HG03354 (cell line): ENCODE measurements around the gene MON1A.
"Not testable (repeated sequence)": the region's sequence is repeated elsewhere in the genome, so short reads cannot be mapped to it uniquely, and the experiment has no call there.

ENCODE experiments used
- ATAC-seq: cut with Tn5 transposase; IDR thresholded peaks from one replicate; pipeline ENCODE4 v1.9.1; 2021; ENCODE audit warnings: mild to moderate bottlenecking; ENCODE audit not compliant: unreplicated experiment, poor library complexity, severe bottlenecking

MON1A gene, protein sequence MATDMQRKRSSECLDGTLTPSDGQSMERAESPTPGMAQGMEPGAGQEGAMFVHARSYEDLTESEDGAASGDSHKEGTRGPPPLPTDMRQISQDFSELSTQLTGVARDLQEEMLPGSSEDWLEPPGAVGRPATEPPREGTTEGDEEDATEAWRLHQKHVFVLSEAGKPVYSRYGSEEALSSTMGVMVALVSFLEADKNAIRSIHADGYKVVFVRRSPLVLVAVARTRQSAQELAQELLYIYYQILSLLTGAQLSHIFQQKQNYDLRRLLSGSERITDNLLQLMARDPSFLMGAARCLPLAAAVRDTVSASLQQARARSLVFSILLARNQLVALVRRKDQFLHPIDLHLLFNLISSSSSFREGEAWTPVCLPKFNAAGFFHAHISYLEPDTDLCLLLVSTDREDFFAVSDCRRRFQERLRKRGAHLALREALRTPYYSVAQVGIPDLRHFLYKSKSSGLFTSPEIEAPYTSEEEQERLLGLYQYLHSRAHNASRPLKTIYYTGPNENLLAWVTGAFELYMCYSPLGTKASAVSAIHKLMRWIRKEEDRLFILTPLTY

DNA sequence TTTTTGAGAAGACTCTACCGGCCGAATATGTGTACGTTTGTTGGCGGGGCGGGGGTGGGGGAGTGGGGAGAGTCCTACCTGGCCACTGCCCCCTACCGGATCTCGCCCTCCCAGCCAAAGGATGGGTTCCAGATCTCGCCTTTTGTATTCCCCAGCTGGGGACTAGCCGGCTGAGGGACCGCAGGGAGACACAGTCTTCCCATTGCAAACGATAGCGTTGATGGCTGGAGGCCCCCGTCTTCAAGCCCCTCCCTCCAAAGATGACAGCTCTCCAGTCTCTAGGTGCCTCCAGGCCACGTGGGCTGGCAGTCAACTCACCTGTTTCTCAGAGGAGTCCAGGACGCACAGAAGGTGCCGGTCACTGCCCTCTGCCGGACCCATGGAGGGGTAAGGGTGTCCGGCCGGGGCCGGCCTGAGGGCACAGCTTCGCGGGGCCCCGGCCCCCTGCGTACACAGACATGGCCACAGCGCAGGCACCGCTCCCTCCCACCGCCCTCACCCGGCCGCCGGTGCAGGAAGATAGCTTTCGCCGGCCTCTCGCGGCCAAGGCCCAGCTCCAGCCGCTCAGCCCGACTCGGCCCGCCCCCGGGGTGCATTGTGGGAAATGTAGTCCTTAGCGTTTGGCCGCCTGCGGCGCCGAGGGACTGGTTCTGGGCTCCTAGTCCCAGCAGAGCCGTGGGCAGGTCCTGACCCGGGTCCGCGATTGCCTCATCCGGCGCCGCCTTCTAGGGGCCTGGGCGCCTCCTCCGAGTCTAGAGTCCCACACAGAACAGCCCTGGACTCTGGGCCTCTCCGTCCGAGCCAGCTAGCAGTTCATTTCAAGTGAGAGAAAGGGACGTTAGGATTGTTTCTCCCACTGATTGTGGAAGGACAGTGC is at the start of gene MON1A:
TSS of gene MON1A (minus strand) at position 521 of the 877 bp plus-strand sequence. CDS start 16,465 bp downstream, outside the sequence.
- ATAC-seq: peak; percentile 91

DNA sequence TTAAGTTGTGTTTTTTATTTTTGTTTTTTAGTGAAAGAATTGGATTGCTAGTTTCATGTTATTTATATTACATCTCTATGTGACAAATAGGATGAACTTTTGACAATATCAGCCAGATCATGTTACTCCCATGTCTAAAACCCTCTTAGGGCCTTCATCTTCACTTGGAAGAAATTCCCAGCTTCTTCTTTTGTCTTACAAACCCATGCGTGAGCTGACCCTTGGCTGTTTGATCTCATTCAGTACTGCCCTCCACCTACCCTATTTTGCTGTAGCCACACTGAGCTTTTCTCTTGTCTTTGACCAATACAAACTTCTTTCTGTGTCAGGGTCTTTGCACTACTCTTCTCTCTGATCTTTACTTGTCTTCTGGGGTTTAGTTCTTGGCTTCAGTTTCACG is 47.3 kb upstream of the MON1A start:
- ATAC-seq: no peak

DNA sequence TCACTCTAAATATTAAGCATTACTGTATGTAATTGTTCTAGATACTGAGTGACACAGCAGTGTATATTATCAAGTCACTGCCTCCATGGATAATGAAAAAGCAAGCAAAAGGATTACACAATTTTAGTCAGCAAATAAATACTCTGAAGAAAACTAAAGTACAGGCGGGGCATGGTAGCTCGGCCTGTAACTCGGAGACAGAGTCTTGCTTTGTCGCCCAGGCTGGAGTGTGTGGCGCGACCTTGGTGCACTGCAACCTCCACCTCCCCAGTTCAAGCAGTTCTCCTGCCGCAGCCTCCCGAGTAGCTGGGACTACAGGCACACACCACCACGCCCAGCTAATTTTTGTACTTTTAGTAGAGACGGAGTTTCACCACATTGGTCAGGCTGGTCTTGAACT is 43.0 kb upstream of the MON1A start:
- no peak for ATAC-seq

DNA sequence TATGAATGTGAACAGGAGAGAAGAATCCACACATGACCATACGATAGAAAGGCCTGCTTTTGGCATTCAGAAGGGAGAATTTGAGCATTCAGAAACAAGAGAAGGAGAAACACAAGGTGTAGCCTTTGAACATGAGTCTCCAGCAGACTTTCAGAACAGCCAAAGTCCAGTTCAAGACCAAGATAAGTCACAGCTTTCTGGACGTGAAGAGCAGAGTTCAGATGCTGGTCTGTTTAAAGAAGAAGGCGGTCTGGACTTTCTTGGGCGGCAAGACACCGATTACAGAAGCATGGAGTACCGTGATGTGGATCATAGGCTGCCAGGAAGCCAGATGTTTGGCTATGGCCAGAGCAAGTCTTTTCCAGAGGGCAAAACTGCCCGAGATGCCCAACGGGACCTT is 38.7 kb upstream of the MON1A start:
- no peak for ATAC-seq

DNA sequence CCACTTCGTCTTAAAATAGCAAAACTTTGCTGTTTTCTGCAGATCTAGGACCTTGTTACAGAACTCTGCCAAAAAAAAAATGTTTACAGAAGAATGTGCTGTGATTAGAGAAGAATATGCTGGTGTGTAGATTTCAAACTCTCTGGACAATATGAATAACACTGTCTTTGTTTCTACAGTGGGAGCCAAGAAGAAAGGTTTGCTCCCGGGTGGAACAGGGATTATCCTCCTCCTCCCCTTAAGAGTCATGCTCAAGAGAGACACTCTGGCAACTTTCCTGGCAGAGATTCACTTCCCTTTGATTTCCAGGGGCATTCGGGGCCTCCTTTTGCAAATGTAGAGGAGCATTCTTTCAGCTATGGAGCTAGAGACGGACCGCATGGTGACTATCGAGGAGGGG is 37.7 kb upstream of the MON1A start:
- no peak for ATAC-seq

DNA sequence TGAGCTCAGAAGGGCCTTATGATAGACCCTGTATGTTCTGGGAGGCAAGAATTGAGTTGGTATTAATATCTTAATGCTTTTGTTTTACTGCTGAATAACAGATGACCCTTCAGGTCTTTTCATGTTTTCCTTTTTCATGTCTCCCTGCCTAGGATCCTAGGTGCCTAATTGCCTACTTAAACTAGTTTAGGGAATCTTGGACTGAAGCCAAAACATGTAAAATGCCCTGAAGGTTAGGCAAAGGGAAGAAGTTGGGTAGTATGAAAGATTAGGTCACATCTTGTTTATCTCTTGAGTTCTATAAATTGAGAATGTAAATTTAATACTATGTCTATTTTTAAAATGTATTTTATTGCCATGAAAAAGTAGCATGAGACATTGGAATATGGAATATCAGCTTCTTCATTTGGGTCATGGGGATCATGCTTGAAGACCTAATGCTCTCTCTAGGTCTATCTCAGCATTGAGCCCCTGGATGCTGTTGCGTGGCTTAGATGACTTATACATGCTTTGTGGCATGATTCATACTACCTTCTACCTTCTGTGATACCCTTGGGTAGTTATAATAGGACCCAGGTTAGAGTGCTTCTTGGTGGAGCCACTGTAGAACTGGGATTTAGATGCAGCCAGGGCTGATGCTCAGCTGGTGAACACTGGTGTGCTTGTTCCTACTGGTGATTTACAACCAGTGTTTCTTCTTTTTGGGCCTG is 36.8 kb upstream of the MON1A start:
- no peak for ATAC-seq

DNA sequence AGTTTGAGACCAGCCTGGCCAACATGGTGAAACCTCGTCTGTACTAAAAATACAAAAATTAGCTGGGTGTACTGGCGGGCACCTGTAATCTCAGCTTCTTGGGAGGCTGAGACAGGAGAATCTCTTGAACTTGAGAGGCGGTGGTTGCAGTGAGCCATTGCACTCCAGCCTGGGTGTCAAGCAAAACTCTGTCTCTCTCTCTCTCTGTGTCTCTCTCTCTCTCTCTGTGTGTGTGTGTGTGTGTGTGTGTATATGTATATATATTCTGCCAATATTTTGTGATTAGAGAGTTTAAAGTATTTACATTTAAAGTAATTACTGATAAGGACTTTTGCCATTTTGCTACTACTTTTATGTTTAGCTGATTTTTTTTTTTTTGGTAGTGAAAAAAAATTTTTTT is 26.0 kb upstream of the MON1A start:
- ATAC-seq: no peak

DNA sequence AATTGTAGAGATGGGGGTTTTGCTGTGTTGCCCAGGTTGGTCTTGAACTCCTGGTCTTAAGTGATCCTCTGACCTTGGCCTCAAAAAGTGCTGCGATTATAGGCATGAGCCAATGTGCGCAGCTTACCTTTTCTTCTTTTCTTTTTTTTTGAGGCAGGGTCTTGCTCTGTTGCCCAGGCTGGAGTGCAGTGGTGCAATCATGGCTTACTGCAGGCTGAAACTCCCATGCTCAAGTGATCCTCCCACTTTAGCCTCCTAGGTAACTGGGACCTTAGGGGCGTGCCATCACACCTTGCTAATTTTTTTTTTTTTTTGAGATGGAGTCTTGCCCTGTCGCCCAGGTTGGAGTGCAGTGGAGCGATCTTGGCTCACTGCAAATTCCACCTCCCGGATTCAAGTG is 23.3 kb upstream of the MON1A start:
- ATAC-seq: no peak

DNA sequence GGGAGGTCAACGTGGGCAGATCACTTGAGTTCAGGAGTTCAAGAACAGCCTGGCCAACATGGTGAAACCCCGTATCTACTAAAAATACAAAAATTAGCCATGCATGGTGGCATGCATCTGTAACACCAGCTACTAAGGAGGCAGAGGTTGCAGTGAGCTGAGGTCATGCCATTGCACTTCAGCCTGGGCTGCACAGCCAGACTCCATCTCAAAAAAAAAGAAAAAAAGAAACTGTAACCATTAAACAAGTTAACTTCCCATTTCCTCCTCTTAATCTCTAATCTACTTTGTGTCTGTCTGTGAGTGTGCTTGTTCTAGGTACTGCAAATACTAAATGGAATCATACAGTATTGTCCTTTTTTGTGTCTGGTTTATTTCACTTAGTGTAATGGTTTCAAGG is 13.0 kb upstream of the MON1A start:
- no peak for ATAC-seq

DNA sequence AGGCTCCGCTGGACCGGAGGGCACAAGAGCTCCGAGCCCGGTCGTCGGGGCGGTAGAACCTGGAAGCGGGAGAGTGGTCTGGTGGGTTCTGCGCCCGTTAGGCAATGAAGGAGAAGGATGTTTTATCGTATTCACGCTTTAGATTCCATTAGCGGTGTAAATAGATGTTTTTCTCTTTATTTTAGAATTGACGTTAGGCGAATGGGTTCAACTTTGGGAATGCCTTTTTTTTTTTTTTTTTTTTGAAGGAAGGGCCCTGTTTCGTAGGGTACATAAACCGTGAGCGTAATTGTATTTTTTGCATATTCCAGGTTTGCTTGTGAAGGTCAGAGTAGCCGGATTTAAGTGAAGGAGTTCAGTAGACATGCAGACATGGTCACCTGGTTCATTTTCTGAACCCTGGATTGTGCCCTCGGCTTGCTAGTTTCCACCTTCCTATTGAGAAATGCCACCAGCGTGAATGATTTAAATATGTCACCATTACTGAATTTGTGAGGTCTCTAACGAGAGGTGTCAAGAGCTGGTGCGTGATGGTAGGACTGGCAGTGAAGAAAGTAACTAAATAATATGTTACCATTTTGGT is 11.1 kb upstream of the MON1A start:
- ATAC-seq: no peak

DNA sequence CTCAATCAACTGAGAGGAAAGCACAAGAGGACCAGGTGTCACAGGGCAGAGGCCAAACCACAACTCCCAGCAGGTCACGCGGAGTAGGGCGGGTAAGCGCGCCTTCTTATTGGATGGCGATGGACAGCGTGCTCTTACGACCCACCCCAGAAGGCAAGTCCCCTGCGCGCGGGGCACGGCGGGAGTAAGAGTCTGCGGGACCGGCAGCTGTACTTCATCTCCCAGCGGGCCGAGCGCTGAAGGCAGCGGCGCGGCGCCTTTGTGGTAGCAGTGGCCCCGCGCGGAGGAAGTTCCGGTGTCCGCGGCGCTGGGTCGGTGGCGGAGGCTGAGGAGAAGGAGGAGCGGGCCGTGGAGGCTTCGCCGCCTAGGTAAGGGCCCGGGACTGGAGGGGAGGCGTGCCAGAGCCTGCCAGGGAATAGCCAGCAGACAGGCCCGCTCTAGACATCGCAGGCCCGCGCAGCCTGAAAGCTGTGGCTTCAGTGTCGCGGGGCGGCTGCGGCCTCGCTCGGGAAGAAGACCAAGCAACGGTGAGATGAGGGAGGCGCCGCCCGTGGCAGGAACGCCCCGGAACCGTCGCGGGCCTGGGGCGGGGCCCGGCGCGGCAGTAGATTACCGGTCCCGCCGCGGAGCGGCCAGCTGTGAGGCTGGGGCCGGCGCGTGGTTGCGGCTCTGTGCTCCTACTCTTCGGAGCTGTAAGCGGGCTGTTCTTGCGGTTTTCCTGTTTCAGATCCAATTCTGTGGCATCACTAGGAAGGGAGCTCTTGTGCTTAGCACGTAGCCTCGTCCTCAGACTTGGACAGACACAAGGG is 10.5 kb upstream of the MON1A start, which contains the start of gene RBM6:
TSS of gene RBM6 (plus strand) at position 293 of the 809 bp plus-strand sequence. CDS start 22,492 bp downstream, outside the sequence.
- ATAC-seq: peak; percentile 94

DNA sequence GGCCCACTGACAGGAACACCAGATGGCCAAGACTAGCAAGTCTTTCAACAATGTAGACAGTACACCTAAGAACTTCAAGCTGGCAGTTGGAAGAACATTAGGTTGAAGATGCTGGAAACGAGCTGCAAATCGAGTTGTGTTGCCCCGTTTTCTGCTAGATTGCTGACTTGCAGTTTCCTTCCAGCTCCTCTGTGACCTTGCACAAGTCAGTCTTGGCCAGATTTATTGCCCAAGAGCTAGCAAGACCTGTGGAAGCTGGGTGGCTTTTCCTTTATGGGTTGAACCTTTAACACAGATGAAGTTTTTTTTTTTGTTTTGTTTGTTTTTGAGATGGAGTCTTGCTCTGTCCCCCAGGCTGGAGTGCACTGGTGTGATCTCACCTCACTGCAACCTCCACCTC is 7.5 kb upstream of the MON1A start:
- no peak for ATAC-seq

DNA sequence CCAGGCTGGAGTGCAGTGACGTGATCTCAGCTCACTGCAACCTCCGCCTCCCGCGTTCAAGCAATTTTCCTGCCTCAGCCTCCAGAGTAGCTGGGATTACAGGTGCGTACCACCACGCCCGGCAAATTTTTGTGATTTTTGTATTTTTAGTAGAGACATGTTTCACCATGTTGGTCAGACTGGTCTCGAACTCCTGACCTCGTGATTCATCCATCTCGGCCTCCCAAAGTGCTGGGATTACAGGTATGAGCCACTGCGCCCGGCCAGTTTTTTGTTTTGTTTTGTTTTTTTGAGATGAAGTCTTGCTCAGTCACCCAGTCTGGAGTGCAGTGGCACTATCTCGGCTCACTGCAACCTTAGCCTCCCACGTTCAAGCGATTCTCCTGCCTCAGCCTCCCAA is 2.7 kb upstream of the MON1A start:
- not testable (repeated sequence) for ATAC-seq

DNA sequence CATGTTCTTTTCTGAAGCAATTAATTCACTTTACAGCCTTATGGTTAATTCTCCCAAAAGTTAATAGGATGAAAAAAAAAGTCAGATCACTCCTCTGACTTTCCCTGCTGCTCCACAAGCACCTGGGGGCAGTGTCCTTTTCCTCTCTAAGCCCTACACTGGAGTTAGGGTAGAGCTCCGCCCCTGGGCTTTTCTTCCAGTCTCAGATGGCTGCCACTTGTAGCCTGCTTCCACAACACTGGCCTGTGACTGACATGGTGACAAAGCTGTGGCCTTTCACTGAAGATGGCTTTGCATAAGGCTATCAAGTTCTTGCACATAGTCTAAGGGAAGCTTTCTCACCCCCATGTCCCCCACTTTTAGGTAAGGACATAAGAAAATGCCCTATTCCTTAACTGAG is 1.3 kb upstream of the MON1A start:
- no peak for ATAC-seq

DNA sequence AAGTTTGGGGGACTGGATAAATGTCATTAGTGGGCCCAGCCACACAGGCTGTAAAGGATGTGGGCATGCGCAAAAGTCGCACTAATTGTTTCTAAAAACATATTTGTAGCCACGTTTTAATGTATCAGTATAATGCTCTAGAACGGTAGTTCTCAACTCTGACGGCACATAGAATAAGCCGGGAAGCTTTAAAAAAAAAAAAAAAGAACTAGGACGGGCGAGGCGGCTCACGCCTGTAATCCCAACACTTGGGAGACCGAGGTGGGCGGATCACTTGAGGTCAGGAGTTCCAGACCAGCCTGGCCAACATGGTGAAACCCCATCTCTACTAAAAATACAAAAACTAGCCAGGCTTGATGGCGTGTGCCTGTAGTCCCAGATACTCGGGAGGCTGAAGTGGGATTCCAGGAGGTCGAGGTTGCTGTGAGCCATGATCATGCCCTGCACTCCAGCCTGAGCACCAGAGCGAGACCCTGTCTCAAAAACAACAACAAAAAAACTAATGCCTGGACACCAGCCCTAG is 618 bp upstream of the MON1A start:
- ATAC-seq: no peak

DNA sequence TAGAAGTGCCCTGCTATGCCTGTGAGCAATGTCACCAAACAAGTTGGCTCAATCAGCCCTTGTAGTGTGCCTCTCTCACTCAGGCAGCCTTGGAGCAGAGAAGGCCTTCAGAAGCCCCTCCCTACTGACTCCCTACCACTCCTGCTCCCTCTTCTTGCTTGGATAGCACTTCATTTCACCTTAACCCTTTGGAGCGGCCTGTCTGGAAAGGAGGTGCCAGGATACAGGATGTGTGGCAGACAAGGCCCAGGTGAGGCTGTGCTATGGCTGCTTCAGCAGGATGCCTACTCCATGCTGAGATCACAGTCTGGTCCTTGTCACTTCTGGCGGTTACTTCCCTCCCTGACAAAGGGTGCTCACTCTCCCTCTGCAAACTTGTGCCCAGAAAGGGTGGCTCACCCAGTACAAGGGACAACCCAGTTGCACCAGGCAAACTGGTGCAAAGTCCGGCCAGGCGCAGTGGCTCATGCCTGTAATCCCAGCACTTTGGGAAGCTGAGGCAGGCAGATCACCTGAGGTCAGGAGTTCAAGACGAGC is 1.1 kb downstream of the MON1A start:
- no peak for ATAC-seq

DNA sequence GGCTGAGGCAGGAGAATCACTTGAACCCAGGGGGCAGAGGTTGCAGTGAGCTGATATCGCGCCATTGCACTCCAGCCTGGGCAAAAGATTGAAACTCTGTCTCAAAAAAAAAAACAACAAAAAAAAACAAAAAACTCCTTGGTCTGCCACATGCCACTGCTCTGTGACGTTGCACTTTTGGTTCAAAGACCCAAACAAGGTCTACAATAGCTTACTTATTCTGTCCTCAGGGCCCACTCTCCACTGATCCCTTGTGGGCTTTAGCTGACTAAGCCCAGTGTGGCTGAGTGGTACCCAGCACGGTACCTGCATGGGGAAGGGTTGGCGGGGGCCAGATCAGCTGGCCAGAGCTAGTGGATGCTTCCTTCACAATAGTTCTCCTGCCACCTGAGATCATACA is 1.8 kb downstream of the MON1A start:
- no peak for ATAC-seq

DNA sequence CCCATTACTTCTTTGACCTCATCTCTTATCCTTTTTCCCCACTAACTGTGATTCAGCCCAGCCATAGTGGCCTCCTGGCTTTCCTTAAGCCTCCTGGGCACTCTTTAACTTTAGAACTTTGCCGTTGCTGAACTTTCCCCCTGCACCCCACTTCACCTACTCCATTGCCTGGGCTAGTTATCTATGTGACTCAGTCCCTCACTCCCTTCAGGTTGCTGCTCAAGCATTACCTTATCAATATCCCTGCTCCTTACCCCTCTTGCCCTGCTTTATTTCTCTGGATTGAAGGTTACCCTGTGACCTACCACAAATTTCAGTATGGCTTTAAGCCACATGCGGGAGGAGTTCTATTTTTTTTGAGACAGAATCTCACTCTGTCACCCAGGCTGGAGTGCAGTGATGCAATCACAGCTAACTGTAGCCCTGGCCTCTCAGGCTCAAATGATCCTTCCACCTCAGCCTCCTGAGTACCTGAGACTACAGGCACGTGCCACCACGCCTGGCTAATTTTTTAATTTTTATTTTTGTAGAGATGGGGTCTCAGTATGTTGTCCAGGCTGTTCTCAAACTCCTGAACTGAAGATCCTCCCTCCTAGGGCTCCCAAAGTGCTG is 3.4 kb downstream of the MON1A start:
- ATAC-seq: no peak
